Loucy (cell line): ENCODE measurements around the gene VPS9D1.

Source experiments
- H2AFZ ChIP-seq: fragments of 200-600 bp; sonication (generic); 2 replicates; pipeline ENCODE4 v1.6.0; 2016; ENCODE audit warnings: antibody characterized with exemption, mild to moderate bottlenecking, low read length, moderate library complexity
- H3F3A ChIP-seq: fragments of 200-600 bp; 2 replicates; pipeline ENCODE4 v1.6.0; 2016; ENCODE audit warnings: antibody characterized with exemption, low read depth, mild to moderate bottlenecking
- H3K27me3 ChIP-seq: fragments of 200-600 bp; sonication (generic); 2 replicates; pipeline ENCODE4 v1.6.1; 2014; ENCODE audit warnings: low read length, mild to moderate bottlenecking; ENCODE audit not compliant: insufficient read depth, poor library complexity, severe bottlenecking
- H3K36me3 ChIP-seq: fragments of 200-600 bp; sonication (generic); 2 replicates; pipeline ENCODE4 v1.6.1; 2016; ENCODE audit warnings: low read length; ENCODE audit not compliant: insufficient read depth
- H3K4me1 ChIP-seq: fragments of 200-600 bp; sonication (generic); 2 replicates; pipeline ENCODE4 v1.5.1; 2014; ENCODE audit warnings: low read length, mild to moderate bottlenecking; ENCODE audit not compliant: insufficient read depth, poor library complexity, severe bottlenecking
- H3K4me2 ChIP-seq: fragments of 200-600 bp; sonication (generic); 2 replicates; pipeline ENCODE4 v1.6.0; 2014; ENCODE audit warnings: antibody characterized with exemption, low read length, low read depth, mild to moderate bottlenecking; ENCODE audit not compliant: poor library complexity, severe bottlenecking
- H3K4me3 ChIP-seq: fragments of 200-600 bp; sonication (generic); 2 replicates; pipeline ENCODE4 v1.5.1; 2014; ENCODE audit warnings: low read length, mild to moderate bottlenecking, mixed read lengths; ENCODE audit not compliant: poor library complexity, severe bottlenecking
- H3K79me2 ChIP-seq: fragments of 200-600 bp; sonication (generic); 2 replicates; pipeline ENCODE4 v1.6.1; 2014; ENCODE audit warnings: low read length; ENCODE audit not compliant: insufficient read depth
- H3K9ac ChIP-seq: fragments of 200-600 bp; sonication (generic); 2 replicates; pipeline ENCODE4 v1.6.0; 2014; ENCODE audit warnings: mild to moderate bottlenecking, low read depth, low read length, moderate library complexity; ENCODE audit not compliant: poor library complexity, severe bottlenecking
- H3K9me2 ChIP-seq: fragments of 200-600 bp; sonication (generic); replicated peaks from 2 replicates; pipeline ENCODE4 v1.6.1; 2016; ENCODE audit warnings: low read depth, low read length, mixed read lengths
- H3K9me3 ChIP-seq: fragments of 200-600 bp; sonication (generic); 2 replicates; pipeline ENCODE4 v1.6.1; 2014; ENCODE audit warnings: mild to moderate bottlenecking, antibody characterized with exemption, low read length, low read depth; ENCODE audit not compliant: insufficient read depth
- H4K20me1 ChIP-seq: fragments of 200-600 bp; sonication (generic); 2 replicates; pipeline ENCODE4 v1.6.0; 2014; ENCODE audit warnings: antibody characterized with exemption, low read length, mild to moderate bottlenecking; ENCODE audit not compliant: insufficient read depth, poor library complexity, severe bottlenecking
- CTCF ChIP-seq: fragments of 200-600 bp; sonication (generic); conservative IDR thresholded peaks from 2 replicates; pipeline ENCODE4 v1.5.1; 2014; ENCODE audit warnings: mild to moderate bottlenecking, antibody characterized with exemption, low read length
- EZH2phosphoT487 ChIP-seq: fragments of 200-600 bp; IDR thresholded peaks from 2 replicates; pipeline ENCODE4 v1.6.1; 2018; ENCODE audit warnings: antibody characterized with exemption, mild to moderate bottlenecking, moderate library complexity, borderline replicate concordance

The VPS9D1 gene

GRCh38 chr16:89764711-89765201, 44.1 kb upstream of the VPS9D1 start:
- H3K4me2 ChIP-seq: no peak overlapping the region
- H3K9ac ChIP-seq: no peak overlapping the region

GRCh38 chr16:89761304-89761922, 40.7 kb upstream of the VPS9D1 start:
- Histone ChIP-seq H3F3A (no peaks in the 10 kb centered on the region), H3K9me3 (no peaks in the 10 kb centered on the region), H3K36me3 (peaks cover 10% of the 10 kb centered on the region; the same call in 1 of the 2 replicates), H3K27me3 (no peaks in the 10 kb centered on the region), H3K9ac (no peak overlapping the region), H3K4me2 (no peak overlapping the region), H3K9me2 (no peaks in the 10 kb centered on the region), H3K79me2 (no peaks in the 10 kb centered on the region), H2AFZ (no peak overlapping the region), H4K20me1 (no peaks in the 10 kb centered on the region), H3K4me3 (no peak overlapping the region), H3K4me1 (no peaks in the 10 kb centered on the region)
- no peak for TF ChIP-seq EZH2phosphoT487
- TF ChIP-seq CTCF: no peak

More at GRCh38 chr16:89764711-89765201, 44.1 kb upstream of the VPS9D1 start:
- no peaks in the 10 kb centered on the region for H3K79me2 ChIP-seq
- no peak overlapping the region for H3K4me3 ChIP-seq
- no peaks in the 10 kb centered on the region for H3K4me1 ChIP-seq
- H3K36me3 ChIP-seq: peaks cover 17% of the 10 kb centered on the region; the same call in 1 of the 2 replicates
- no peak overlapping the region for H2AFZ ChIP-seq
- H3K9me2 ChIP-seq: no peaks in the 10 kb centered on the region
- H3F3A ChIP-seq: no peaks in the 10 kb centered on the region
- no peak for TF ChIP-seq EZH2phosphoT487
- TF ChIP-seq CTCF: no peak
- no peaks in the 10 kb centered on the region for H3K9me3 ChIP-seq
- no peaks in the 10 kb centered on the region for H3K27me3 ChIP-seq
- H4K20me1 ChIP-seq: no peaks in the 10 kb centered on the region

DNA sequence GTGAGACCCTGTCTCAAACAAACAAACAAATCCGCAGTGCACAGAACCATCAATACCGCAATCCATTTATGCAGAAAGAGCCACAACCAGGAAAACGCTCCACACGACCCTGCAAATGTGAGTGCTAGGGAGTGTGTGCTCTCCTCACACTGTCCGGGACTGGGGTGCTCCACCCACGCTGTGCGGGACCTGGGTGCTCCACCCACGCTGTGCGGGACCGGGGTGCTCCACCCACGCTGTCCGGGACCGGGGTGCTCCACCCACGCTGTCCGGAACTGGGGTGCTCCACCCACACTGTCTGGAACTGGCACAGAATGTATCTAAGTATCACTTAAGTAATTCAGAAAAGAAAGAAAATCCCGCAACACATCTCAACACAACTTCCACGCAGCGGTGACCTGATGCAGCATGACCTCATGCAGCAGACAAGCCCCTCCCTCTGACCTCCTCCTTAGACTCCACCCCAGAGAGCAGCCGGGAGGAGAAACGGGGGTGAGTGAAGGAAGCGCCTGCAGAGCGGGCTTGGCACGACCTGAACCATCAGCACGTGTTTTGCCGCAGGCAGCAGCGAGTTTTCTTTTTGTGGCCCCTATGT, 39.1 kb upstream of the VPS9D1 start:
- TF ChIP-seq CTCF: no peak
- no peak for TF ChIP-seq EZH2phosphoT487
- H3K27me3 ChIP-seq: no peaks in the 10 kb centered on the region
- no peak overlapping the region for H3K9ac ChIP-seq
- no peaks in the 10 kb centered on the region for H3K79me2 ChIP-seq
- H3K9me3 ChIP-seq: no peaks in the 10 kb centered on the region
- no peaks in the 10 kb centered on the region for H3K9me2 ChIP-seq
- H2AFZ ChIP-seq: no peak overlapping the region
- no peaks in the 10 kb centered on the region for H3F3A ChIP-seq
- no peaks in the 10 kb centered on the region for H3K4me1 ChIP-seq
- H3K4me3 ChIP-seq: no peak overlapping the region
- no peaks in the 10 kb centered on the region for H4K20me1 ChIP-seq
- H3K4me2 ChIP-seq: no peak overlapping the region
- peaks cover 10% of the 10 kb centered on the region; the same call in 1 of the 2 replicates for H3K36me3 ChIP-seq
